HepG2 (cell line): ENCODE results near the gene VDAC2. TPM values are rescaled to one million over a fixed set of nuclear protein-coding genes. Genes with fewer than 3 reads are reported as not detected.

Experiments used
- CSRNP1 ChIP-seq: sonication (generic); formaldehyde crosslinking; IDR thresholded peaks from 2 replicates; pipeline ENCODE4 v1.8.1; 2023; ENCODE audit warnings: mild to moderate bottlenecking, missing genetic modification reagents
- ETV5 ChIP-seq: IDR thresholded peaks from 2 replicates; pipeline ENCODE4 v1.6.1; 2018; ENCODE audit warnings: missing biosample characterization, missing genetic modification reagents, inconsistent platforms, borderline replicate concordance
- FOXK2 ChIP-seq: fragments of 450-650 bp; IDR thresholded peaks from 2 replicates; pipeline ENCODE4 v1.6.1; 2016
- HMGA1 ChIP-seq: sonication (generic); formaldehyde crosslinking; conservative IDR thresholded peaks from 2 replicates; pipeline ENCODE4 v1.4.0; 2020; ENCODE audit warnings: missing genetic modification reagents
- NPAS2 ChIP-seq: sonication (generic); formaldehyde crosslinking; IDR thresholded peaks from 2 replicates; pipeline ENCODE4 v1.8.0; 2022; ENCODE audit warnings: mild to moderate bottlenecking, missing genetic modification reagents, borderline replicate concordance
- RBFOX2 ChIP-seq: fragments of 200-400 bp; formaldehyde crosslinking; IDR thresholded peaks from 2 replicates; pipeline ENCODE4 v1.6.1; 2017; ENCODE audit warnings: low read depth, mild to moderate bottlenecking, low read length
- SMAD3 ChIP-seq: sonication (generic); formaldehyde crosslinking; IDR thresholded peaks from 2 replicates; pipeline ENCODE4 v1.4.0; 2020; ENCODE audit warnings: missing genetic modification reagents
- TARDBP ChIP-seq: sonication (generic); formaldehyde crosslinking; IDR thresholded peaks from 2 replicates; pipeline ENCODE4 v1.8.0; 2022; ENCODE audit warnings: mild to moderate bottlenecking, missing genetic modification reagents
- ZNF34 ChIP-seq: sonication (generic); formaldehyde crosslinking; IDR thresholded peaks from 2 replicates; pipeline ENCODE4 v1.4.0; 2020; ENCODE audit warnings: mild to moderate bottlenecking, missing genetic modification reagents, borderline replicate concordance
- ZNF660 ChIP-seq: sonication (generic); formaldehyde crosslinking; IDR thresholded peaks from 2 replicates; pipeline ENCODE4 v1.5.1; 2020; ENCODE audit warnings: mild to moderate bottlenecking, low read depth, missing genetic modification reagents, borderline replicate concordance
- ZNF775 ChIP-seq: sonication (generic); formaldehyde crosslinking; IDR thresholded peaks from 2 replicates; pipeline ENCODE4 v1.4.0; 2020; ENCODE audit warnings: missing genetic modification reagents, mild to moderate bottlenecking, moderate library complexity, borderline replicate concordance
- ZNF878 ChIP-seq: sonication (generic); formaldehyde crosslinking; IDR thresholded peaks from 2 replicates; pipeline ENCODE4 v1.8.1; 2023; ENCODE audit warnings: mild to moderate bottlenecking, missing genetic modification reagents, moderate library complexity
- ZSCAN9 ChIP-seq: IDR thresholded peaks from 2 replicates; pipeline ENCODE4 v1.6.1; 2016; ENCODE audit warnings: borderline replicate concordance
- polyA plus RNA-seq, 8 experiments: library from polyadenylated mRNA; depleted of rRNA in 3 of 8; stranded (reverse) in 7 of 8; unstranded in 1 of 8; fragments of >200 nt; fragmentation: Illumina TruSeq in 4 of 8; extraction: Trizol in 4 of 8; gene quantifications; 2 replicates each; pipeline versions ENCODE4 v1.2.1 to v1.2.3, GENCODE V29; 2011 to 2016; ENCODE audit warnings: low read depth in 4 of 8, missing spikeins in 1 of 8, mixed read lengths in 1 of 8; ENCODE audit not compliant: insufficient read depth in 1 of 8
- total RNA-seq, 5 experiments: library from RNA; depleted of rRNA; stranded (reverse); fragments of >200 nt; fragmentation: Illumina TruSeq; extraction: Trizol; gene quantifications; 2 replicates each; pipeline ENCODE4 v1.2.3, GENCODE V29; 2016; ENCODE audit warnings: low read depth in 1 of 5
- TF ChIP-seq, protein P1 (sequence below): IDR thresholded peaks from 2 replicates; pipeline ENCODE4 v1.6.1; 2016; ENCODE audit warnings: mild to moderate bottlenecking, missing biosample characterization, missing genetic modification reagents

Gene VDAC2
- total and polyA plus RNA-seq, 2 of the 13 experiments (the other 11 are each of a cell fraction or from before 2014, with no cell fraction given): 67.9 to 222 TPM

DNA sequence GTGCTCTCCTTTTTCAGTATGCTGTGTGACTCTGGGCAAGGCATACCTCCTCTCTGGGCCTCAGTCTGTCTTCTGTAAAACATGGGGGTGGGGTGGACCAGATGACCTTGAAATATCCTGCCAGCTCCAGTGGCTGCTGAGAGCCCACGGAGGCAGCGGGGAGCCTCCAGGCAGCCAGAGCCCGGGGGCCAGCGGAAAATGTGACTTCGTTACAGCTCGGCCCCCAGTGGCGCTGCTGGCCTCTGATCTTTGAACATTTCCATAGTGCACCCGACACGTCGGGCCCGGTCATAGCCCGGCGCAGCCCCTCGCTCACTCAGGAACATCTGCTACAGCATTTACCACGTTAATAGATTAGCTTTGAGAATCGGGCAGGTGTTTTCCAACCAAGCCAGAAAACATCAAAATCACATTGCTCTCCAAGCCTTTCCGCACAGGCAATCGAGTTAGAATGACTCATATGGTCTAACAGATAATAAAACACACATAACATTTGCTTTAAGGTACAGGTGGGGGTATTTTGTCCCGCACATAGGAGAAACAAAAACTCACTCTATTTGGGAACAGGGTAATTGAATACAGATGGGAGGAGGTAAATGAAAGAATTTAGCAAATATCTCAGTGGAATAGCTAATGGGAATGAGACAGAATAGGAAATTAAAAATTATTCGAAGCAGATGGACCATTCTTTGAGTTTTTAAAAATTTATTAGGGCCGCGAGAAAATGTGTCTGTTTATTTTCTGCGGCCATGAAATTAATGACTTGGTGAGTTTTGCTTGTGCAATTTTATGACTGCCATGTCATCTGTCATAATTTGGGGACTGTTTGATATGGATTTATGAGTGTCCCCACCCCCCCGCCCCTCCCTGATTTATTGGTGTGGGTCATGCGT lies 51.5 kb downstream of the VDAC2 start (continued):
- no peak for TF ChIP-seq SMAD3 (CRISPR knock-in tag)
- no peak for TF ChIP-seq RBFOX2
- TF ChIP-seq HMGA1: no peak
- TF ChIP-seq ZNF878 (CRISPR knock-in tag): no peak
- no peak for TF ChIP-seq ZNF775
- TF ChIP-seq ZNF34 (CRISPR knock-in tag): no peak
- TF ChIP-seq NPAS2 (CRISPR knock-in tag): no peak
- no peak for TF ChIP-seq ZNF660
- TF ChIP-seq ZSCAN9 (CRISPR knock-in tag): no peak
- TF ChIP-seq, protein P1, sequence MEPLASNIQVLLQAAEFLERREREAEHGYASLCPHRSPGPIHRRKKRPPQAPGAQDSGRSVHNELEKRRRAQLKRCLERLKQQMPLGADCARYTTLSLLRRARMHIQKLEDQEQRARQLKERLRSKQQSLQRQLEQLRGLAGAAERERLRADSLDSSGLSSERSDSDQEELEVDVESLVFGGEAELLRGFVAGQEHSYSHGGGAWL (CRISPR knock-in tag): no peak
- no peak for TF ChIP-seq CSRNP1 (CRISPR knock-in tag)
- no peak for TF ChIP-seq ETV5
- TF ChIP-seq FOXK2: no peak
- no peak; the same call in 1 of the 2 replicates for TF ChIP-seq TARDBP (CRISPR knock-in tag)
